ENCODE data around the gene OR8I2. TPM values are rescaled to one million over a fixed set of nuclear protein-coding genes. Genes with fewer than 3 reads are reported as not detected.

The OR8I2 gene
- total and polyA plus RNA-seq, 2 of the 4 experiments (the other 2 are of a cell fraction): not detected

- TF ChIP-seq CEBPB (IDR thresholded peaks at IDR 0.05; ENCODE audit: low read depth, low read length) (no peak), RAD21 (IDR thresholded peaks at IDR 0.05; ENCODE audit: low read length) (no peak), POLR2A (IDR thresholded peaks at IDR 0.05; ENCODE audit: low read depth, low read length) (no peak), NFE2L2 (IDR thresholded peaks at IDR 0.05; ENCODE audit: low read depth, low read length) (no peak), MAZ (IDR thresholded peaks at IDR 0.05; ENCODE audit: borderline replicate concordance, low read depth, low read length) (no peak), RFX5 (IDR thresholded peaks at IDR 0.05; ENCODE audit: low read depth, low read length) (no peak)
- BruUV-seq (replicated peaks): no TSS peak
- Histone ChIP-seq H2AFZ (replicated peaks; ENCODE audit: low read length, poor library complexity) (no peak overlapping the region), H3K79me1 (ENCODE audit: low read depth in 1 of 2, low read length in 2 of 2) (no peaks in the 10 kb centered on the region), H4K91ac (ENCODE audit: insufficient read depth, low read depth, low read length) (no peak overlapping the region), H4K8ac (ENCODE audit: low read depth in 2 of 2, low read length in 2 of 2) (no peak overlapping the region), H2AK9ac (replicated peaks; ENCODE audit: low read depth, low read length, poor library complexity) (no peak overlapping the region), H2BK15ac (ENCODE audit: low read depth, low read length) (no peak overlapping the region), H3K4me1 (ENCODE audit: control insufficient read depth, insufficient read depth, low read length) (no peaks in the 10 kb centered on the region), H3K9ac (ENCODE audit: low read depth, low read length) (no peak overlapping the region), H3K56ac (ENCODE audit: extremely low read depth, insufficient read depth, low read length) (no peak overlapping the region), H2BK20ac (ENCODE audit: low read depth, low read length) (no peak overlapping the region), H3K4me2 (ENCODE audit: low read depth, low read length) (no peak overlapping the region), H4K5ac (ENCODE audit: low read depth, low read length) (no peak overlapping the region), H3K27me3 (ENCODE audit: control insufficient read depth, insufficient read depth, low read length) (no peaks in the 10 kb centered on the region), H3K14ac (replicated peaks; ENCODE audit: low read depth, low read length) (no peak overlapping the region), H3K4ac (ENCODE audit: low read depth, low read length) (no peak overlapping the region), H4K20me1 (ENCODE audit: insufficient read depth, low read length) (no peaks in the 10 kb centered on the region), H3K9me1 (ENCODE audit: insufficient read depth, low read length) (no peaks in the 10 kb centered on the region), H2AK5ac (ENCODE audit: low read depth, low read length) (no peak overlapping the region), H3K4me3 (ENCODE audit: insufficient read depth, low read depth, low read length) (no peak overlapping the region), H2BK5ac (ENCODE audit: low read depth, low read length, poor library complexity, severe bottlenecking) (no peak overlapping the region), H3K9me3 (ENCODE audit: control insufficient read depth, insufficient read depth, low read length) (peaks cover 9% of the 10 kb centered on the region; the same call in 1 of the 2 replicates), H3K18ac (ENCODE audit: low read depth, low read length) (no peak overlapping the region), H3K23ac (ENCODE audit: low read depth, low read length) (no peak overlapping the region), H3K36me3 (ENCODE audit: control insufficient read depth, insufficient read depth, low read length) (no peaks in the 10 kb centered on the region), H2BK120ac (ENCODE audit: low read depth, low read length) (no peak overlapping the region), H3K27ac (ENCODE audit: insufficient read depth, low read length) (no peak overlapping the region)
- intact Hi-C loops (cut with micrococcal nuclease) (no loop called here), in situ Hi-C loops (cut with MboI; ENCODE audit: low sequenced_read_pairs) (no loop called here), dilution Hi-C loops (cut with HindIII; ENCODE audit: low sequenced_read_pairs, unreplicated experiment) (no loop called here)
- CTCF ChIA-PET: no interaction called here
- DNase-seq: no peak
- no CpG with 5 or more reads among the region's 1 CpG for WGBS, 2 experiments (ENCODE audit: extremely low coverage in 2 of 2, insufficient read length in 1 of 2)
- POLR2A ChIA-PET (ENCODE audit: unreplicated experiment): no interaction called here
- ATAC-seq (ENCODE audit: low read depth): no peak
These were observed 47.6 kb upstream of the OR8I2 start for GRCh38 chr11:56045538-56045937.
